DMS114 treated with DMSO at 0.1 percent for 48 hours (cell line): Measurements from ENCODE around the gene P2RX2.

ENCODE experiments used
- DNase-seq: peaks from one replicate; lab custom pipeline; 2025; ENCODE audit not compliant: unreplicated experiment; lab: John Stamatoyannopoulos, UW

P2RX2 gene

DNA sequence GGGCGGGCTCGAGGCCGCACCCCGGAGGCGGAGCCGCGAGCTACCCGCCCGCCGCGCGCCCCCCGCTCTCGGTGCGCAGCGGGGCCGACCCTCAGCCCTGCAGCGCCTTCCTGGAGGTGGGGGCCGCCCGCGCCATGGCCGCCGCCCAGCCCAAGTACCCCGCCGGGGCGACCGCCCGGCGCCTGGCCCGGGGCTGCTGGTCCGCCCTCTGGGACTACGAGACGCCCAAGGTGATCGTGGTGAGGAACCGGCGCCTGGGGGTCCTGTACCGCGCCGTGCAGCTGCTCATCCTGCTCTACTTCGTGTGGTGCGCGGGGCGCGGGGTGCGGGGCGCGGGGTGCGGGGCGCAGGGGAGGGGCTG is at the start of gene P2RX2:
Gene P2RX2 (plus strand): TSS at position 94 of the 361 bp plus-strand sequence. CDS start 41 bp downstream, at position 135.
- DNase-seq, result no peak

- DNase-seq, result no peak
Observed at GRCh38 chr12:132568826-132569480, 49.6 kb upstream of the P2RX2 start.

GRCh38 chr12:132569856-132570480 is 48.6 kb upstream of the P2RX2 start:
- no peak for DNase-seq

DNA sequence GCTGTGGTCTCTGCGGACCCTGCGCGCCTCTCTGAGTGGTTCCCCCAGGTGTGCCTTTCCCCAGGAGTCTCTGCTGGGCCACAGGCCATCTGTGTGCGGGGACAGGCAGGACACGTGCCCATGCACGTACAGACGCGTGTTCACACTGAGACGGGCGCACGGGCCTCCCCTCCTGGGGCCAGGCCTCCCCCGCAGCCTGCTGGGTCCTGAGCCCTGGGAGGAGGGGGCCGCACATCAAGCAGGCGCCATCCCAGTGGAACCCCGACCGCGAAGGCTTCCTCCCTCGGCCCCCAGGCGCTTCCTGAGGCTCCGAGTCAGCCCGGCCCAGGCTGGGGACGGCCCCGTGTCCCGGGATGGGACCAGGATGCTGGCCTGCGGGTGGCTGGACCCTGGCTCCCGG is 47.9 kb upstream of the P2RX2 start:
- DNase-seq, result no peak

GRCh38 chr12:132571051-132571450 is 47.5 kb upstream of the P2RX2 start:
- no peak for DNase-seq

DNA sequence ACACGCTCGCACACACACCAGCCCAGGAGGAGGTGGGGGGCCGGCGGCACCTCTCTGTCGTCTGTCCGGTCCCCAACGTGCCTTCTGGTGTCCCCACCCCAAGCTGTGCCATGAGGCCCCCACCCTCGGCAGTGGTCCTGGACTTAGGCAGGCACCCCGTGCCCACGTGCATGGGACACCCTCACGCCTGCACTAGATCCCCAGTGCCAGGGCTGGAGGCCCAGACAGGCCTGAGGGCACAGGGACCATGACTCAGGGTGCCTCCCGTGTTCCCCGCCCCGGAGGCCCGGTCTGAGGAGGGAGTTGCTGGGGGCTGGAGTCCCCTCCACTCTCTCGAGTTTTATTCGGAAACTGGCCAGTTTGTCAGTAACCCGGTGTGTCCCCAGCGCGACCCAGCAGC is 47.0 kb upstream of the P2RX2 start:
- no peak for DNase-seq

GRCh38 chr12:132572106-132572505 is 46.5 kb upstream of the P2RX2 start:
- DNase-seq, result no peak

DNA sequence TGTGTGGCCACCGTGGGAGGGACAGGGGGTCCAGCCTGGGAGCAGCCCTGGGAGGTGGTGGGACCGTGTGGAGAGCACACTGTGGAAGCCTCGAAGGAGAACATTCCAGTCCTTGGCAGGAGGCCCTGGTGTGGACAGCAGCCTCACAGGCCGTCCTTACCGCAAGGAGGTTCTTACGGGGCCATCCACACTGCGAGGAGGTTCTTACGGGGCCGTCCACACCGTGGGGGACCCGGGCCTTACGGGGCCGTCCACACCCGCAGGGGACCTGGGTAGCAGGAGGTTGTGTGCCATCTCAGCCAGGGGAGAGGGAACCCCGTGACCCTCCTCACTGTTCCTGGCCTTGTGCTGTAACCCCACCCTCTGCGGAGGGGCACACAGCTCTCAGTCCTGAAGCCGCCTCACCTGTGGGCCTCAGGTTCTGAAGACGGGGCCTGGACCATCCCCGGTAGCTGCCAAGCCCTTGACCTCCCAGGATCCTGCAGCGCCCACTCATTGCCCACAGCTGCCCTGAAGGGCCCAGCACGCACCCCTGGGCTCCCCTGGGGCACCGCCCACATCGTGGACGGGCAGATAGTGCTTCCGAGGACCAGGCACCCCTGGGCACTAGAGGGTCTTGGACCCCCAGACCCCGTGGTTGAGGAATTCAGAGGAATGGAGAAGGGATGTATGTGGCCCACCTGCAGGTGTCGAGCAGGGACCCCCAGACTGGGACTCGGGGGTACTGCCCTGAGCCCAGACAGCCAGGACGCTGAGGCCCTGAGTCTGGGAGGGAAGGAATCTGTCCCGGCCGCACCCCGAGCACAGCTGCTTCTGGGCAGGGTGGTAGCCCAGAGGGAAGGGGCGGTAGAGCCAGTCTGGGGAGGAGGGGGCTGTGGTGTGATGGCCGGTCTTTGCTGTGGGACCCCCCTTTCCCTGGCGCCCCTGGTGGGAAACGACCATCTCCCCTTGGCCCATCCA is 45.5 kb upstream of the P2RX2 start:
- DNase-seq, result no peak

DNA sequence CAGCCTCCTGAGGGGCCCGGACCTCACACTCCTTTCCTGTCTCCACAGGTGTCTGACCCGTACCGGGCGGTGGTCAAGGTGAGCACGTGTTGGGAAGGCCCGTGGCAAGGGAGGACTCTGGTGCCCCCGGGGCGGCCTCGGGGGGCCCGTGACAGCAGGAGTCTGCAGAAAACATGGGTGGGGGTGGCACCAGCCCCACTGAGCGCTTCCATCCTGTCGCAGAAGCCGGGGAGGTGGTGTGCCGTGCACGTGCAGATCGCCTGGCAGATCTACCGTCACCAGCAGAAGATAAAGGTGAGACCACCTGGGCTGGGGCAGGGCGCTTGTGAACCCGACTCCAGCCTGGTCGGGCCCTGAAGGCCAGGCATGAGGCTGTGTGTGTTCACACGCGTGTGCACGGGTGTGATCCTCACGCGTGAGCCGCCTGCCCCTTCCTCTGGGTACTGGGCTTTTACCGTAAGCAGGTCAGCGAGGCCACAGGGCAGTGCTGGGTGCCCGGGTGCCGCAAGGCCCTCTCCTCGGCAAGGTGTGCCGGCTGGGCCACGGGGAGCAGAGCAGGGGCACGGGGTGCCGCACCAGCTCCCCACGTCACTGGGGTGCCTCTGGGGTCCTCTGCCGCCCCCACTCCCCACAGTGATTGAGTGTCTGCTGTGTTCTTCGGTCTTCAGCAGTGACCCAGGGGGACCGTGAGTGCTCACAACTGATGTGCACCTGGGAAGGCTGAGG is 44.1 kb upstream of the P2RX2 start:
- no peak for DNase-seq

- DNase-seq, result no peak
Observed at GRCh38 chr12:132575661-132576060, 42.9 kb upstream of the P2RX2 start.

DNA sequence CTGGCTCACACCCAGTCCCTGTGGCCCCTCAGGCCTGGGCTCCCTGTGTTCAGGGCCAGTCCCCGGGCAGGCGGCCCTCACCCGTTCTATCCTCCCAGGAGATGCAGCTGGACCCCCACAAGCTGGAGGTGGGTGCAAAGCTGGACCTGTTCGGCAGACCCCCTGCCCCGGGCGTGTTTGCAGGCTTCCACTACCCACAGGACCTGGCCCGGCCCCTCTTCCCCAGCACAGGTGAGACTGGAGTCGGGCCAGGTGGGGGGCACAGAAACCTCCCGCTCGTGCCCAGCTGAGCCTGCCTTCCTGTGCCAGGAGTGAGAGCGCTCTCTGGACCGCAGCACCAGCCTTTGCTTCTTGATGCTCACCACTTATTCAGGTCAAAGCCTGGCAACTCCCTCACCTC is 41.9 kb upstream of the P2RX2 start:
- no peak for DNase-seq

DNA sequence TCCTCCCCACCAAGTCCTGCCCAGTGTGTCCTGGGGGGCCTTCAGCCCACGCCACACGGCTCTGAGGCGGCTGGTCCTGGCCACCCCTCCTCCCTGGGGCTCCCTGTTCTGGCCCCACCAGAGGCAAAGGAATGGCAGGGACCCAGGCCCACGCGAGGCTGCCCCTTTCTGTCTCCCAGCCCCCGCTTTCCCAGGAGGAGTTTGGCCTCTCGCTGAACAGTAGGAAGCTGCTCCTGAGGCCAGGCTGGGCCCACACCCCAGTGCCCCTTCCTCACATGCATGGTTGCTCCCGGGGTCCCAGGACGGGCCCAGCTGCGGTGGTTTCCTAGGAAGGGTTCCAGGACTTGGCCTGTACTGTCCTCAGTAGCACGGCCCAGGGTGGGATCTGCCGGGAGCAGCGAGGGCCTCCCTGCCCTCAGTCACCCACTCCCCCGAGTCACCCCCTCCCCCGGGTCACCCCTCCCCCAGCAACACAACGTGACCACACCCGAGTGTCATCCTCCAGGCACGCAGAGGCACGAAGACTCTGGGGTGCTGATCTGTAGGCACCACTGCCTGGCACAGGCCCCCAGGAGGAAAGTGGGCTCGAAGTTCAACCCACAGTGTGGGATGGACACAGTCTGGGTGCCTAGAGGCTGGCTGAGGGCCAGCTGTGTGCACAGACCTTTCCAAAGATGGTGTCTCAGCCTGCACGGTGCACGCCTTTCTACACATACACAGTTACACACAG is 41.2 kb upstream of the P2RX2 start:
- no peak for DNase-seq

GRCh38 chr12:132578118-132578517 is 40.5 kb upstream of the P2RX2 start:
- no peak for DNase-seq

DNA sequence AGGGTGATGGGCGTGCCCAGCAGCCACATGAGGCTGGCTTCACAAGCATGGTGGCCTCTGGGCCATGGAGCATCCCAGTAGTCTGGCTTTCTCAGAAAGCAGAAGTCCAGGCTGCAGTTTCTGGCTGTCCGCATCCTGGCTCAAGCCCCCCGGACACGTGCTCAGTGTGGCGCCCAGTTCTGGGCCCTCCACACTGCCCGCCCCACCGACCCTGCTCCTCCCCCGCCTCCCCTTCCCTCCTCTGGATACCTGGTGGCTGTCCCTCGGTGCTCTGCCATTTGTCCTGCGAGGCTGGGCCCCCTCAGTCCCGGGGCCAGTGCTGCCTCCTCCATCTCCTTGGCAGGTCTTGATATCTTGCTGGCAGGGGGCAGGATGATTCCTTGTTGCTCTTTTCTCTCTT is 39.8 kb upstream of the P2RX2 start:
- no peak for DNase-seq

GRCh38 chr12:132579744-132580143 is 38.8 kb upstream of the P2RX2 start:
- no peak for DNase-seq

DNA sequence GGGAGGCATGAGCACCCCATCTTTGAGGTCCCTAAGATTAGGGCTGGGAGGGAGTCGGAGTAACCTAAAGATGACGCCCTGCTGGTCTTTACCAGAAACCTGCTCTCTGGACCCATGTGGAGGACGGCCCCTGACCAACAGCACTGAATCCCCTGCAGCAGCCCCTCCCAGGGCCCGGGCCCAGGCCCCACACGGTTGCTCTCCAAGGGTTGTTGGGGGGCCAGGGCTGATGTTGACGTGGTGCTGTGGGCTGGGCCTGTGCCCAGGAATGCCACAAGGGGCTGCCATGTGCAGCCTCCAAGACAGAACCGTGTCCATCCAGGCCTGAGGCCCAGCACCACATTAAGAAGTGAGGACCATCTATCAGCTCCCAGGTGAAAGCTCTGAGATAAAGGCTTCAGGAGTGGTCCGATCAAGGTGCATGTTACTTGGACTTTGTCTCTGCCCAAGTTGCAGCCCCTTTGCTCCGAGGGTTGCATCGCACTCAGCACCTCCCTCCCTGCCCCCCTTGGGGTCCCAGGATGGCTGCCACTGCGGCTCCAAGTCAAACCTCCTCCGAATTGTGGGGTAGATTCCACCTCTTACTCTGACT is 37.8 kb upstream of the P2RX2 start:
- DNase-seq, result no peak

DNA sequence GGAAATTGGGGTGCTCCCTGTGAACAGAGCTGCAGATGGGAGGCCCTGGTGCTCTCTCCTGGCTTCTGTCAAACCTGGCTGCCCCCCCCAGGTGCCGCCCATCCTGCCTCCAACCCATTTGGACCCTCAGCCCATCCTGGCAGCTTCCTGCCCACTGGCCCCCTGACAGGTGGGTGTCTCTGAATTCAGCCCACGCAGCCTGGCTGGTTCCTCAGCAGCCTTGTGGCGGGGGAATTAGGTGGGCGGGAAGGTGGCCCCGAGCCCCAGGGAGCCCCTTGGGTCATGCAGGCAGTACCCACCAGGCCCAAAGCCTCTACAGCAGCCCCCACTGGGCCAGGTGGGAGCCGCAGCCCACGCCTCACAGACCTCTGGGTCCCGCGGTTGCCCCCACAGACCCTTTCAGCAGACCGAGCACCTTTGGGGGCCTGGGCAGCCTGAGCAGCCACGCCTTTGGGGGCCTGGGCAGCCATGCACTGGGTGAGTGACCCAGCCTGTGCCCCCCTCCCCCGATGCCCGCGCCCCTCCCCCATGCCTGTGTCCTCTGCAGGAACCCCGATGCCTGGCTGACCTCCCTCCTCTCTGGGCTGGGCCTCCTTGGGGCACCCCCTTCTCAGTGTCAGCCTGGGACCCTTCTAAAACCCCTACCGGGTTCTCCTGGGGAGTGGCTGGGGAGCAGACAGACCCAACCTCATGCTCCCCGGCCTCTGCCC is 37.1 kb upstream of the P2RX2 start:
- no peak for DNase-seq

DNA sequence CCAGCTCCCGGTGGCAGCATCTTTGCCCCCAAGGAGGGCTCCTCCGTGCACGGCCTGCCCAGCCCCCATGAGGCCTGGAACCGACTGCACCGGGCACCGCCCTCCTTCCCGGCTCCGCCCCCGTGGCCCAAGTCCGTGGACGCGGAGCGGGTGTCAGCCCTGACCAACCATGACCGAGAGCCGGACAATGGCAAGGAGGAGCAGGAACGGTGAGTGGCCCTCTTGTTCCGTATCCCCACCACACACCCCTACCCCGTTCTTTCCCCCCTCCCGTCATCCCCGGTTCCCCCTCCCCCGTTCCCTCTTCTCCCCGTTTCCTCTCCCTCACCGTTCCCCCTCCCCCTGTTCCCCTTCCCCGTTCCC is 36.5 kb upstream of the P2RX2 start:
- no peak for DNase-seq

DNA sequence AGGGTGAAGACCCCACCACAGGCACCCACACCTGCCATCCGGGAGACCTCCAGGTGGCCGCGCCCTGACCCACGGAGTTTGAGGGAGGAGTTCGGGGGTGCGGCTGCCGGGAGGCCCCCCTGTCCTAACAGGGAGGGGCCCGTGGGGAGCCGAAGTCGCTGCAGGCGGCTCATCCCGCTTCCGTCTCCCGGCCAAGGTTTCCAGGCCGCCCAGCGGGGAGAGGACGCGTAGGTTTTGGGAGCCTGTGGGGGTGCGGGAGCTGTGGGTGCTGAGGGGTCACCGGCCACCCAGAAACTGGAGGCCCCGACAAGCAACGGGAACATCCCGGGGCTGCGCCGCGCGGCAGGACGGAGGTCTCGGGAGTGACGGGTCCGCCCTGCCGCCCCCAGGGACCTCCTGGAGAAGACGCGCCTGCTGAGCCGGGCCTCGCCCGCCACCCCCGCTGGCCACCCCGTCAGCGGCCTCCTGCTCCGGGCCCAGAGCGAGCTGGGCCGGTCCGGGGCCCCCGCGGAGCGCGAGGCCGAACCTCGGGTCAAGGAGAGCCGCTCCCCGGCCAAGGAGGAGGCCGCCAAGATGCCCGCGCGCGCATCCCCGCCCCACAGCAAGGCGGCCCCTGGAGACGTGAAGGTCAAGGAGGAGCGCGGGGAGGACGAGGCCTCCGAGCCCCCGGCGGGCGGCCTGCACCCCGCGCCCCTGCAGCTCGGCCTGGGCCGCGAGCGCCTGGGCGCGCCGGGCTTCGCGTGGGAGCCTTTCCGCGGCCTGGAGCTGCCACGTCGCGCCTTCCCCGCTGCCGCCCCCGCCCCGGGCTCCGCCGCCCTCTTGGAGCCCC is 35.8 kb upstream of the P2RX2 start:
- no peak for DNase-seq
